ENCODE measurements around the gene EEF2KMT. TPM values are rescaled to one million over a fixed set of nuclear protein-coding genes. Genes with fewer than 3 reads are reported as not detected.
"Not testable (repeated sequence)": the region's sequence is repeated elsewhere in the genome, so short reads cannot be mapped to it uniquely, and the experiment has no call there.

EEF2KMT gene
- total and polyA plus RNA-seq, 2 of the 13 experiments (the other 11 are each of a cell fraction or from before 2014, with no cell fraction given), result 10.7 to 26.9 TPM

DNA sequence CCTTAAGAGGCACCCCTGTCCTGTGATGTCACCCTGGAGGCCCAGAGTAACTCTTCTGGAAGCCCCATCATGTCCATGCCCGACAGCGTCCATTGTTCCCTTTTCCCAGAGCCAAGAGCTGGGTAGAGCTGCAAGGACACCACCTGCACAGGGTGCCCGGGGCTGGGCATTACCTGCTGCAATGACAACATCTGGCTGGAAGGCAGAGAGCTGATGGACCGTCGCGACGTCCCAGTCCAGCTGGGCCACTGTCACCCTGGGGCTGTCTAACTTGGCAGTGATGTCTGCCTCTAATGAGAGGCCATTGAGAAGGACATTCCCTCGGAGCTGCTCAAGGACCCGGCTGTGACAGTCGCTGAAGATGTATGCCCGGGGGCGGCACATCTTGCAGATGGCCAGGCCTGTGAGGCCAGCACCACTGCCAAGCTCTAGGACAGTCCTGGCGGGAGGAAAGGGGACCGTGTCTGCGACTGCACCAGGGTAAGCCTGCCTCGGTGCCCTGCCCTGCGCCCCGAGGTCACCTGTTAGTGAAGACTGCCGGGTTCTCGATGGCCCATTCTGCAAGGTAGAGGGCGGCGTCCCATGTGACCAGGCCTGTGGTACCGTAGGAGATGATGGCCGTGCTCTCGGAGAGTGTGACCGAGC lies 7.6 kb downstream of the EEF2KMT start:
- DNase-seq (ENCODE audit: low spot score); H3K4me1 ChIP-seq (ENCODE audit: insufficient read depth, low read length); H3K9ac ChIP-seq (ENCODE audit: insufficient read depth, low read depth, low read length); FAIRE-seq; H3K9me3 ChIP-seq (ENCODE audit: low read length); H3K27me3 ChIP-seq (ENCODE audit: control insufficient read depth in 1 of 2, insufficient read depth in 2 of 2, low read length in 2 of 2); CTCF ChIA-PET (ENCODE audit: low intra/inter-chr PET ratio, low total read pairs); H4K20me1 ChIP-seq (ENCODE audit: insufficient read depth, low read length); H3K27ac ChIP-seq (ENCODE audit: extremely low read length, insufficient read depth, low read length); H3K79me2 ChIP-seq (ENCODE audit: insufficient read depth, low read length); H3K4me2 ChIP-seq (ENCODE audit: low read depth, low read length); BruUV-seq (replicated peaks); ATAC-seq; in situ Hi-C loops (cut with HindIII; ENCODE audit: extremely low pct_ligation_motif_present, low pct_unique_long_range_greater_than_20kb); intact Hi-C loops (cut with micrococcal nuclease; ENCODE audit: unreplicated experiment); H3K4me3 ChIP-seq (replicated peaks in 1 of 3; ENCODE audit: insufficient read depth in 1 of 3, low read depth in 2 of 3, low read length in 3 of 3); H2AFZ ChIP-seq (ENCODE audit: low read length): not testable (repeated sequence)
- H3K36me3 ChIP-seq (replicated peaks in 1 of 2; ENCODE audit: control insufficient read depth in 1 of 2, insufficient read depth in 2 of 2, low read length in 2 of 2), result peaks cover 14 to 26% of the 10 kb centered on the region in 2 experiments; a peak in 4 of 5 replicates
- POLR2A ChIA-PET, result interaction anchor here (0.9 kb wide), 1 partner anchor 8 kb away, joined by 5 read pairs; the partner anchor contains the start of gene EEF2KMT
- 96% methylated on average over 24 of the region's 26 CpGs for WGBS (ENCODE audit: low lambda C conversion rate)
- peak; percentile 16 for TF ChIP-seq AGO2 (optimal IDR thresholded peaks at IDR 0.05; ENCODE audit: low read depth, low read length)
- TF ChIP-seq, protein P1, sequence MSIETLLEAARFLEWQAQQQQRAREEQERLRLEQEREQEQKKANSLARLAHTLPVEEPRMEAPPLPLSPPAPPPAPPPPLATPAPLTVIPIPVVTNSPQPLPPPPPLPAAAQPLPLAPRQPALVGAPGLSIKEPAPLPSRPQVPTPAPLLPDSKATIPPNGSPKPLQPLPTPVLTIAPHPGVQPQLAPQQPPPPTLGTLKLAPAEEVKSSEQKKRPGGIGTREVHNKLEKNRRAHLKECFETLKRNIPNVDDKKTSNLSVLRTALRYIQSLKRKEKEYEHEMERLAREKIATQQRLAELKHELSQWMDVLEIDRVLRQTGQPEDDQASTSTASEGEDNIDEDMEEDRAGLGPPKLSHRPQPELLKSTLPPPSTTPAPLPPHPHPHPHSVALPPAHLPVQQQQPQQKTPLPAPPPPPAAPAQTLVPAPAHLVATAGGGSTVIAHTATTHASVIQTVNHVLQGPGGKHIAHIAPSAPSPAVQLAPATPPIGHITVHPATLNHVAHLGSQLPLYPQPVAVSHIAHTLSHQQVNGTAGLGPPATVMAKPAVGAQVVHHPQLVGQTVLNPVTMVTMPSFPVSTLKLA (IDR thresholded peaks at IDR 0.05), result 0 out of 2 replicates have a peak, but pooled peaks have one; percentile 0

DNA sequence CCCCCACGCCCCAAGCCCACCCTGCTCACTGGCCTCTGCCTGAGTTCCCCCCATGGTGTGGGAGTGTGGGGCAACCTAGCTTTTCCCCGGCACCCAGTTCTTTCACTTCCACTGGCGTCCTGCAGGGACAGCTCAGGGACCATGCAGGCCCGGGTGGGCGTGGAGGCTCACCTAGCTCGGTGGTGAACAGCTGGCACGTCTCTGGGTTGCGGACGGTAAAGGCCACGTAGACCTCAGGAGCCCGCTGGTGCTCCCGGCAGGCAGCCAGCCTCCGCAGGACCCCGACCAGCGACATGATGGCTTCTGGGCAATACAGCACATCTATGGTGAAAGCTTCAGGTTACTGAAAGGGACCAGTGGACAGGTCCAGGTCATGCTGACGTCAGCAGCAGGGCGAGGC lies 8.7 kb downstream of the EEF2KMT start:
- intact Hi-C loops (cut with micrococcal nuclease; ENCODE audit: unreplicated experiment); CTCF ChIA-PET (ENCODE audit: low intra/inter-chr PET ratio, low total read pairs); FAIRE-seq; H3K4me3 ChIP-seq (replicated peaks in 1 of 3; ENCODE audit: insufficient read depth in 1 of 3, low read depth in 2 of 3, low read length in 3 of 3); H3K27ac ChIP-seq (ENCODE audit: extremely low read length, insufficient read depth, low read length); H3K9ac ChIP-seq (ENCODE audit: insufficient read depth, low read depth, low read length); H3K27me3 ChIP-seq (ENCODE audit: control insufficient read depth in 1 of 2, insufficient read depth in 2 of 2, low read length in 2 of 2); BruUV-seq (replicated peaks); H3K79me2 ChIP-seq (ENCODE audit: insufficient read depth, low read length); DNase-seq (ENCODE audit: low spot score); H3K4me2 ChIP-seq (ENCODE audit: low read depth, low read length); H2AFZ ChIP-seq (ENCODE audit: low read length); H3K4me1 ChIP-seq (ENCODE audit: insufficient read depth, low read length); H4K20me1 ChIP-seq (ENCODE audit: insufficient read depth, low read length); H3K9me3 ChIP-seq (ENCODE audit: low read length); in situ Hi-C loops (cut with HindIII; ENCODE audit: extremely low pct_ligation_motif_present, low pct_unique_long_range_greater_than_20kb): not testable (repeated sequence)
- TF ChIP-seq RBFOX2 (IDR thresholded peaks at IDR 0.05; ENCODE audit: low read depth, low read length), result 0 out of 2 replicates have a peak, but pooled peaks have one; percentile 29
- H3K36me3 ChIP-seq (replicated peaks in 1 of 2; ENCODE audit: control insufficient read depth in 1 of 2, insufficient read depth in 2 of 2, low read length in 2 of 2), result peaks cover 18 to 28% of the 10 kb centered on the region in 2 experiments; a peak in 4 of 5 replicates
- WGBS (ENCODE audit: low lambda C conversion rate), result 96% methylated on average over 17 of the region's 17 CpGs
- 0 out of 3 replicates have a peak, but pooled peaks have one; percentile 44 for ATAC-seq
- POLR2A ChIA-PET, result interaction anchor here (0.9 kb wide), 1 partner anchor 9 kb away, joined by 5 read pairs; the partner anchor contains the start of gene EEF2KMT

DNA sequence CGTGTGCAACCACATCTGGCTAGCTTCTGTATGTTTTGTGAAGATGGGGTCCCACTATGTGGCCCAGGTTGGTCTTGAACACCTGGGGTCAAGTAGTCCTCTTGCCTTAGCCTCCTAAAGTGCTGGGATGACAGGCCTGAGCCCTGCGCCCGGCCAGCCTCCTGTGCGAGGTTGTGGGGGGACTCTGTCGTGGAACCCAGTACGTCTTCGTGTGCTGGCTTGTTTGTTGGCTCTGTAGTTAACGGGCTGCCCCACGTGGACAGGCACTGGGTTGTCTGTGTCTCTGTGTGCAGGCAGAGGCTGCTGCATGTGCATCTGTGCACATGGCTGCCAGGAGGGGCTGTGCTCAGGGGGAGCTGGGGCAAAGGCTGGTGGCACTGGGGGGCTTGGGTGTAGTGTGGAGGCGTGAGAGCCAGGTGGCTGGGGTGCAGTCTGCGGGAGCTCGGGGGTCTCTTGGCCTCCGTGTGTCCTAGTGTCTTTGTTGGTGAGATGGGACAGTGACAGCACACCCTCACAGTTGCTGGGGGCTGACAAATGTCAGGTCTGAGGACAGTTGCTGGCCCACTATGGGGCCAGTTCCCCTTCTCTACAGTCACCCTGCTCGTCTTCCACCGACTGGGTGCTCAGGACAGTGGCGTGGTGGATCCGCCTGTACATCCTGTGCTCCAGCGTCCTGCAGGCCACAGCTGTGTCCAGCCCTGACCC lies 9.4 kb downstream of the EEF2KMT start:
- BruUV-seq (replicated peaks); H3K4me3 ChIP-seq (replicated peaks in 1 of 3; ENCODE audit: insufficient read depth in 1 of 3, low read depth in 2 of 3, low read length in 3 of 3); H3K79me2 ChIP-seq (ENCODE audit: insufficient read depth, low read length); H4K20me1 ChIP-seq (ENCODE audit: insufficient read depth, low read length); H2AFZ ChIP-seq (ENCODE audit: low read length); CTCF ChIA-PET (ENCODE audit: low intra/inter-chr PET ratio, low total read pairs); H3K4me1 ChIP-seq (ENCODE audit: insufficient read depth, low read length); H3K27ac ChIP-seq (ENCODE audit: extremely low read length, insufficient read depth, low read length); in situ Hi-C loops (cut with HindIII; ENCODE audit: extremely low pct_ligation_motif_present, low pct_unique_long_range_greater_than_20kb); H3K9me3 ChIP-seq (ENCODE audit: low read length); intact Hi-C loops (cut with micrococcal nuclease; ENCODE audit: unreplicated experiment); ATAC-seq; DNase-seq (ENCODE audit: low spot score); FAIRE-seq; H3K27me3 ChIP-seq (ENCODE audit: control insufficient read depth in 1 of 2, insufficient read depth in 2 of 2, low read length in 2 of 2); H3K4me2 ChIP-seq (ENCODE audit: low read depth, low read length); H3K9ac ChIP-seq (ENCODE audit: insufficient read depth, low read depth, low read length): not testable (repeated sequence)
- WGBS (ENCODE audit: low lambda C conversion rate), result 96% methylated on average over 18 of the region's 18 CpGs
- H3K36me3 ChIP-seq (replicated peaks in 1 of 2; ENCODE audit: control insufficient read depth in 1 of 2, insufficient read depth in 2 of 2, low read length in 2 of 2), result peaks cover 18 to 32% of the 10 kb centered on the region in 2 experiments; a peak in 4 of 5 replicates
- POLR2A ChIA-PET, result interaction anchor here (1.0 kb wide), 1 partner anchor 16 kb away, joined by 3 read pairs; the partner anchor contains the start of gene ALG1
